Measurements from ENCODE around the gene TTC28.

DNA sequence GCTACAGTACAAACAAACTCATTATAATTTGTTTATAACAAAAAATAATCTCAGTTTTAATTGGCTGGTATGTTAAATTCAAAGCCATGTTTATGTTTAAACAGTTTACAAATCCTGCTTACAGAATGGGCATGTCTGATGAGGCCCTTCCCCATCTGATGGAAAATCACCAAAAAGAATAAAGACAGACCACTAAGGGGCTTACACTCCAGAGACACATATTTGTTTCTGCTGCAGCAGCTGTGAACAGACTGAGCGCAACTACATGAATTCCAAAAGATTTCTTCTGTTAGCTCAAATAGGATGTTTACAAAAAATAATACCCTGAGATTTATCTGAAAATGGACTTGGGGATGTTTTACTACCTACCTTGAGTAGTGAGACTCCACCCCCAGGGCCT lies 585.9 kb downstream of the TTC28 start:
- TF ChIP-seq POLR2AphosphoS5 (IDR thresholded peaks at IDR 0.05): no peak
- no peak for TF ChIP-seq CTCF (IDR thresholded peaks at IDR 0.05)
